Measurements from ENCODE around the gene DDX42.

DNA sequence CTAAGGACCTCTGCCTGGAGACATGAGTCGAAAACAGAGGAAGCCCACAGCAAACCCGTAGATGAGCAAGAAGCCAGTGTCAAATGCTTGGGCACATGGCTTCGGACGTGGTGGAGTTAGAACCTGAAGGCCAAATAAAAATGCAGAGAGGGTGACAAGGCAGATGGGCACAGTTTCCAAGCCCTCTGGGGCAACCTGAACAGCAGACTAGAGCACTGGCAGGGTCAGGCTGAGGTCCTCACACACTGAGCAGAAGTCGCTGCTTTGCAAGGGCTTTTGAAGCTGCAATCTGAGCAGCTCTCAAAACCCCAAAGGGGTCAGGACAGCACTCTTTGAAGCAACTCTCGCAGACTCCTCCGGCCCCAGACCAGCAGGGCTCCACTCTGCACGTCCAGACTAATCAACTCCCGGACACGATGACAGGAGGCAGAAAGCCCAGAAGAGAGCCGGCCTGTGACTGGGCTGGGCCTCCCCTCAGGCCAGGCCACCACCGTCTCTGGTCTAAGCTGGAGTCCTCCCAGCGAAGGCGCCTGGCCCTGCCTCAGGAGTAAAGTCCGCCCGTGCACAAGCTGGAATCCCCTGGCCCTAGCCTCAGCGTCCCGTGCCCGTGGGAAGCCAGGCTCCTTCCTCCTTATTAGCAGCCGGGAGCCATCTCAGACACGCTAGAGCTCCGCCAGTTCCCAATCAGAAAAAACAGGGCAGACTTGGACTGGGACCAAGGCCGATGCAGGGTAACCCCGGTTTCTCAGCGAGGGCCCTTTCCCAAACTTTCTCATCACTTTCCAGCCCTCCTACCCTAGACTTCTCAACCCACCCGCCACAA is 67.6 kb downstream of the DDX42 start:
- no peak for TF ChIP-seq POLR2A (IDR thresholded peaks at IDR 0.05)
- TF ChIP-seq, protein P1, sequence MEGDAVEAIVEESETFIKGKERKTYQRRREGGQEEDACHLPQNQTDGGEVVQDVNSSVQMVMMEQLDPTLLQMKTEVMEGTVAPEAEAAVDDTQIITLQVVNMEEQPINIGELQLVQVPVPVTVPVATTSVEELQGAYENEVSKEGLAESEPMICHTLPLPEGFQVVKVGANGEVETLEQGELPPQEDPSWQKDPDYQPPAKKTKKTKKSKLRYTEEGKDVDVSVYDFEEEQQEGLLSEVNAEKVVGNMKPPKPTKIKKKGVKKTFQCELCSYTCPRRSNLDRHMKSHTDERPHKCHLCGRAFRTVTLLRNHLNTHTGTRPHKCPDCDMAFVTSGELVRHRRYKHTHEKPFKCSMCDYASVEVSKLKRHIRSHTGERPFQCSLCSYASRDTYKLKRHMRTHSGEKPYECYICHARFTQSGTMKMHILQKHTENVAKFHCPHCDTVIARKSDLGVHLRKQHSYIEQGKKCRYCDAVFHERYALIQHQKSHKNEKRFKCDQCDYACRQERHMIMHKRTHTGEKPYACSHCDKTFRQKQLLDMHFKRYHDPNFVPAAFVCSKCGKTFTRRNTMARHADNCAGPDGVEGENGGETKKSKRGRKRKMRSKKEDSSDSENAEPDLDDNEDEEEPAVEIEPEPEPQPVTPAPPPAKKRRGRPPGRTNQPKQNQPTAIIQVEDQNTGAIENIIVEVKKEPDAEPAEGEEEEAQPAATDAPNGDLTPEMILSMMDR (IDR thresholded peaks at IDR 0.05): no peak
- TF ChIP-seq POLR2AphosphoS5 (IDR thresholded peaks at IDR 0.05): no peak
- no peak for TF ChIP-seq EP300 (IDR thresholded peaks at IDR 0.05)
